ENCODE results near the gene MELTF. TPM values are rescaled to one million over a fixed set of nuclear protein-coding genes. Genes with fewer than 3 reads are reported as not detected.
"Not testable (repeated sequence)": the region's sequence is repeated elsewhere in the genome, so short reads cannot be mapped to it uniquely, and the experiment has no call there.

Gene MELTF
- 10 to 100 TPM in 1 of 3 donors, 1 to 10 TPM in 2; 2.2 to 15.8 (median 9.7) TPM for polyA plus RNA-seq

- WGBS, 3 donors, result 2% methylated on average over 38 to 60 of the region's 60 CpGs
- peak within 1 kb of the TSS; percentile 29 for H3K27ac ChIP-seq (ENCODE audit: low read depth, low read length)
Observed at GRCh38 chr3:197029511-197030167, at the start of gene MELTF. TSS of gene MELTF (minus strand) at chr3:197029817. CDS start at chr3:197029702, 115 bp downstream.

- no peak overlapping the region for H3K27ac ChIP-seq (ENCODE audit: low read depth, low read length)
- WGBS, 3 donors, result 85 to 96% (median 95%) methylated on average over 4 of the region's 4 CpGs
Observed at GRCh38 chr3:197076415-197076814, 46.8 kb upstream of the MELTF start.

- no peak overlapping the region for H3K27ac ChIP-seq (ENCODE audit: low read depth, low read length)
- 90 to 92% (median 92%) methylated on average over 1 of the region's 1 CpG for WGBS, 3 donors
Observed at GRCh38 chr3:197068077-197068476, 38.5 kb upstream of the MELTF start.

- 91 to 96% (median 95%) methylated on average over 1 of the region's 1 CpG for WGBS, 3 donors
- no peak overlapping the region for H3K27ac ChIP-seq (ENCODE audit: low read depth, low read length)
Observed at GRCh38 chr3:197064771-197065170, 35.2 kb upstream of the MELTF start.

GRCh38 chr3:197062446-197062845 is 32.8 kb upstream of the MELTF start:
- 83 to 87% (median 84%) methylated on average over 4 of the region's 4 CpGs for WGBS, 3 donors
- H3K27ac ChIP-seq (ENCODE audit: low read depth, low read length), result no peak overlapping the region

- 95 to 98% (median 96%) methylated on average over 6 of the region's 6 CpGs for WGBS, 3 donors
- H3K27ac ChIP-seq (ENCODE audit: low read depth, low read length), result not testable (repeated sequence)
Observed at GRCh38 chr3:197051637-197052036, 22.0 kb upstream of the MELTF start.

- WGBS, 3 donors, result 88 to 95% (median 94%) methylated on average over 2 of the region's 2 CpGs
- no peak overlapping the region for H3K27ac ChIP-seq (ENCODE audit: low read depth, low read length)
Observed at GRCh38 chr3:197050511-197050910, 20.9 kb upstream of the MELTF start.

GRCh38 chr3:197042539-197042938 is 12.9 kb upstream of the MELTF start:
- no peak overlapping the region for H3K27ac ChIP-seq (ENCODE audit: low read depth, low read length)
- WGBS, 3 donors, result 91 to 96% (median 94%) methylated on average over 4 of the region's 4 CpGs

GRCh38 chr3:197041875-197042488 is 12.4 kb upstream of the MELTF start:
- no peak overlapping the region for H3K27ac ChIP-seq (ENCODE audit: low read depth, low read length)
- WGBS, 3 donors, result 89 to 95% (median 91%) methylated on average over 6 of the region's 6 CpGs

- no peak overlapping the region for H3K27ac ChIP-seq (ENCODE audit: low read depth, low read length)
- 67 to 84% (median 70%) methylated on average over 4 of the region's 4 CpGs for WGBS, 3 donors
Observed at GRCh38 chr3:197040658-197041057, 11.0 kb upstream of the MELTF start.

GRCh38 chr3:197038679-197039462 is 9.3 kb upstream of the MELTF start:
- 84 to 90% (median 88%) methylated on average over 14 of the region's 14 CpGs for WGBS, 3 donors
- no peak overlapping the region for H3K27ac ChIP-seq (ENCODE audit: low read depth, low read length)

- H3K27ac ChIP-seq (ENCODE audit: low read depth, low read length), result no peak overlapping the region
- WGBS, 3 donors, result 48 to 52% (median 49%) methylated on average over 3 of the region's 3 CpGs
Observed at GRCh38 chr3:197035577-197035976, 6.0 kb upstream of the MELTF start.

- WGBS, 3 donors, result 72 to 81% (median 81%) methylated on average over 5 of the region's 5 CpGs
- H3K27ac ChIP-seq (ENCODE audit: low read depth, low read length), result not testable (repeated sequence)
Observed at GRCh38 chr3:197034778-197035177, 5.2 kb upstream of the MELTF start.

GRCh38 chr3:197033764-197034163 is 4.1 kb upstream of the MELTF start:
- not testable (repeated sequence) for H3K27ac ChIP-seq (ENCODE audit: low read depth, low read length)
- WGBS, 3 donors, result 70 to 87% (median 82%) methylated on average over 3 of the region's 3 CpGs

GRCh38 chr3:197031315-197032285 is 2.0 kb upstream of the MELTF start:
- H3K27ac ChIP-seq (ENCODE audit: low read depth, low read length), result peak overlapping the region; percentile 29
- WGBS, 3 donors, result 28 to 59% (median 29%) methylated on average over 12 of the region's 12 CpGs

- WGBS, 3 donors, result 78 to 87% (median 87%) methylated on average over 29 to 31 of the region's 33 CpGs
- peak overlapping the region; percentile 29 for H3K27ac ChIP-seq (ENCODE audit: low read depth, low read length)
Observed at GRCh38 chr3:197030379-197031314, 1.0 kb upstream of the MELTF start.

All from adipose tissue (tissue), 3 donors.